GM23248 (cell line): Measurements from ENCODE around the gene ATP6V0D1.

ENCODE experiments used
- EZH2 ChIP-seq: fragments of 200-600 bp; sonication (generic); IDR thresholded peaks from 2 replicates; pipeline ENCODE4 v1.6.1; 2018; ENCODE audit warnings: antibody characterized with exemption, mild to moderate bottlenecking; ENCODE audit not compliant: insufficient read depth, poor library complexity, severe bottlenecking
- EZH2phosphoT487 ChIP-seq: fragments of 200-600 bp; sonication (generic); IDR thresholded peaks from 2 replicates; pipeline ENCODE4 v1.6.1; 2018; ENCODE audit warnings: antibody characterized with exemption, moderate library complexity, mild to moderate bottlenecking, low read depth; ENCODE audit not compliant: insufficient read depth

DNA sequence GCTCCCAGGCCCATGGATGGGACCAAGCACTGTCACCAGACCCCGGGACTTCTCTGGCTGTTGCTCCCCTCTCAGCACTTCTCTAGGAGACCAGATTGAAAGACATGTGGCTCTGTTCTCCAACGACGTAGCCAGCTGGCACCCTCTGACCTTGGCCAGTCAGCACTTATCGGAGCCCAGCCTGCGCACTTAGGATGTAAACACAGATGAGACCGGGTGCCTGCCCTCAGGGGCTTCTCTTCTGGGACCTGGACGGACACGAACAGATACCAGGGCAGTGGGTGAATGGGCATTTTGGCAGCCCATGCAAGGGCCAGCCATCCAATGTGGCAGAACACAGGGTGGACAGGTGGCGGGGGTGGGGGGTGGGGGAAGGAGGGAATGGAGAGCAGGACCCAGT lies 71.3 kb downstream of the ATP6V0D1 start:
- no peak for TF ChIP-seq EZH2
- no peak for TF ChIP-seq EZH2phosphoT487
